Measurements from ENCODE around the gene CHCT1. TPM values are rescaled to one million over a fixed set of nuclear protein-coding genes. Genes with fewer than 3 reads are reported as not detected.

Gene CHCT1
- total and polyA plus RNA-seq, 2 donors (not counting 1 experiment from before 2014, with no cell fraction given): not detected

- DNase-seq (ENCODE audit: low read depth in 2 of 2): no peak
- Histone ChIP-seq H4K20me1 (ENCODE audit: control insufficient read depth, extremely low read depth, insufficient read depth, low read length) (no peaks in the 10 kb centered on the region), H3K4me3 (replicated peaks in 1 of 4; ENCODE audit: control extremely low read depth in 1 of 4, insufficient read depth in 1 of 4, low read depth in 3 of 4, low read length in 4 of 4) (no peak overlapping the region), H3K9me3 (ENCODE audit: control insufficient read depth, insufficient read depth, low read depth, low read length) (no peaks in the 10 kb centered on the region), H3K79me2 (ENCODE audit: control insufficient read depth, insufficient read depth, low read length) (no peaks in the 10 kb centered on the region), H3K4me1 (ENCODE audit: control insufficient read depth, extremely low read depth, insufficient read depth, low read length) (peaks cover 2% of the 10 kb centered on the region), H3K9ac (ENCODE audit: insufficient read depth, low read length) (no peak overlapping the region), H2AFZ (ENCODE audit: low read length) (no peak overlapping the region), H3K36me3 (ENCODE audit: control insufficient read depth, insufficient read depth, low read length) (no peaks in the 10 kb centered on the region), H3K27ac (ENCODE audit: insufficient read depth, low read length) (no peak overlapping the region), H3K4me2 (ENCODE audit: extremely low read depth, insufficient read depth, low read length) (no peak overlapping the region), H3K27me3 (ENCODE audit: control insufficient read depth, insufficient read depth, low read length) (no peaks in the 10 kb centered on the region)
- TF ChIP-seq EZH2 (IDR thresholded peaks at IDR 0.05; ENCODE audit: low read length, missing control alignments) (no peak), CTCF (conservative IDR thresholded peaks at IDR 0.05 in 1 of 2, IDR thresholded peaks at IDR 0.05 in 1 of 2; ENCODE audit: low read depth in 1 of 2, low read length in 2 of 2) (no peak)
Observed at GRCh38 chr17:60471451-60471850, 49.2 kb downstream of the CHCT1 start.

GRCh38 chr17:60472449-60472848, 50.2 kb downstream of the CHCT1 start:
- Histone ChIP-seq H3K4me1 (ENCODE audit: control insufficient read depth, extremely low read depth, insufficient read depth, low read length) (peaks cover 2% of the 10 kb centered on the region), H3K36me3 (ENCODE audit: control insufficient read depth, insufficient read depth, low read length) (no peaks in the 10 kb centered on the region), H3K4me2 (ENCODE audit: extremely low read depth, insufficient read depth, low read length) (no peak overlapping the region)

GRCh38 chr17:60473788-60474187, 51.5 kb downstream of the CHCT1 start:
- no peaks in the 10 kb centered on the region for H3K9me3 ChIP-seq (ENCODE audit: control insufficient read depth, insufficient read depth, low read depth, low read length)
- H3K4me2 ChIP-seq (ENCODE audit: extremely low read depth, insufficient read depth, low read length): no peak overlapping the region
- H3K4me1 ChIP-seq (ENCODE audit: control insufficient read depth, extremely low read depth, insufficient read depth, low read length): peaks cover 2% of the 10 kb centered on the region
- DNase-seq (ENCODE audit: low read depth in 2 of 2): peak in 1 of 2 donors; percentile 39
- H3K9ac ChIP-seq (ENCODE audit: insufficient read depth, low read length): no peak overlapping the region
- H4K20me1 ChIP-seq (ENCODE audit: control insufficient read depth, extremely low read depth, insufficient read depth, low read length): no peaks in the 10 kb centered on the region
- no peaks in the 10 kb centered on the region for H3K27me3 ChIP-seq (ENCODE audit: control insufficient read depth, insufficient read depth, low read length)
- H3K79me2 ChIP-seq (ENCODE audit: control insufficient read depth, insufficient read depth, low read length): no peaks in the 10 kb centered on the region
- no peak overlapping the region for H2AFZ ChIP-seq (ENCODE audit: low read length)
- no peak overlapping the region for H3K4me3 ChIP-seq (replicated peaks in 1 of 4; ENCODE audit: control extremely low read depth in 1 of 4, insufficient read depth in 1 of 4, low read depth in 3 of 4, low read length in 4 of 4)
- H3K36me3 ChIP-seq (ENCODE audit: control insufficient read depth, insufficient read depth, low read length): no peaks in the 10 kb centered on the region
- no peak for TF ChIP-seq EZH2 (IDR thresholded peaks at IDR 0.05; ENCODE audit: low read length, missing control alignments)
- TF ChIP-seq CTCF (conservative IDR thresholded peaks at IDR 0.05 in 1 of 2, IDR thresholded peaks at IDR 0.05 in 1 of 2; ENCODE audit: low read depth in 1 of 2, low read length in 2 of 2): no peak
- no peak overlapping the region for H3K27ac ChIP-seq (ENCODE audit: insufficient read depth, low read length)

More at GRCh38 chr17:60472449-60472848, 50.2 kb downstream of the CHCT1 start:
- H3K27ac ChIP-seq (ENCODE audit: insufficient read depth, low read length): no peak overlapping the region
- H4K20me1 ChIP-seq (ENCODE audit: control insufficient read depth, extremely low read depth, insufficient read depth, low read length): no peaks in the 10 kb centered on the region
- H3K9ac ChIP-seq (ENCODE audit: insufficient read depth, low read length): no peak overlapping the region
- no peak for DNase-seq (ENCODE audit: low read depth in 2 of 2)
- no peak overlapping the region for H2AFZ ChIP-seq (ENCODE audit: low read length)
- no peak overlapping the region for H3K4me3 ChIP-seq (replicated peaks in 1 of 4; ENCODE audit: control extremely low read depth in 1 of 4, insufficient read depth in 1 of 4, low read depth in 3 of 4, low read length in 4 of 4)
- no peak for TF ChIP-seq CTCF (conservative IDR thresholded peaks at IDR 0.05 in 1 of 2, IDR thresholded peaks at IDR 0.05 in 1 of 2; ENCODE audit: low read depth in 1 of 2, low read length in 2 of 2)
- no peak for TF ChIP-seq EZH2 (IDR thresholded peaks at IDR 0.05; ENCODE audit: low read length, missing control alignments)
- no peaks in the 10 kb centered on the region for H3K27me3 ChIP-seq (ENCODE audit: control insufficient read depth, insufficient read depth, low read length)
- H3K9me3 ChIP-seq (ENCODE audit: control insufficient read depth, insufficient read depth, low read depth, low read length): no peaks in the 10 kb centered on the region
- no peaks in the 10 kb centered on the region for H3K79me2 ChIP-seq (ENCODE audit: control insufficient read depth, insufficient read depth, low read length)

Other genes starting within 250 kb of the CHCT1 start
- gene USP32, start 30.4 kb upstream of the CHCT1 start, total RNA-seq: 61.6 and 82.7 TPM in 2 replicates
- 40.0 and 40.1 TPM in 2 replicates for gene USP32, start 30.4 kb upstream of the CHCT1 start, polyA plus RNA-seq
- 46.0 and 58.1 TPM in 2 replicates for gene APPBP2, start 103.8 kb downstream of the CHCT1 start, total RNA-seq
- 25.3 and 45.0 TPM in 2 replicates for gene APPBP2, start 103.8 kb downstream of the CHCT1 start, polyA plus RNA-seq
- gene PPM1D, start 177.7 kb downstream of the CHCT1 start, total RNA-seq: 12.4 and 14.4 TPM in 2 replicates
- 6.3 and 6.8 TPM in 2 replicates for gene PPM1D, start 177.7 kb downstream of the CHCT1 start, polyA plus RNA-seq

All from fibroblast of lung (primary cell).